Transverse colon (tissue), 4 donors: ENCODE results near the gene CDK12. TPM values are rescaled to one million over a fixed set of nuclear protein-coding genes. Genes with fewer than 3 reads are reported as not detected.

Experiments
- DNase-seq: peaks from one replicate; pipeline ENCODE4 v3.0.0-alpha.2; 2019
- H3K27ac ChIP-seq, 4 donors: fragments of 200-600 bp; sonication (generic); 2 replicates each; pipeline ENCODE4 v1.5.1; 2016 to 2018; ENCODE audit warnings: inconsistent platforms in 4 of 4
- H3K27me3 ChIP-seq: fragments of 200-600 bp; sonication (generic); 2 replicates; pipeline ENCODE4 v1.5.1; 2017; ENCODE audit warnings: inconsistent platforms
- H3K36me3 ChIP-seq, 4 donors: fragments of 200-600 bp; sonication (generic); 2 replicates each; pipeline ENCODE4 v1.5.1; 2017 to 2019; ENCODE audit warnings: inconsistent platforms in 4 of 4
- H3K4me1 ChIP-seq, 4 donors: fragments of 200-600 bp; sonication (generic); 2 replicates each; pipeline ENCODE4 v1.5.1; 2017 to 2020; ENCODE audit warnings: inconsistent platforms in 4 of 4
- H3K4me3 ChIP-seq, 4 donors: fragments of 200-600 bp; sonication (generic); 1 replicate in 1 of 4; 2 replicates in 3 of 4; pipeline versions ENCODE4 v1.5.1 to v1.6.1; 2017 to 2019; ENCODE audit warnings: inconsistent platforms in 4 of 4
- H3K9me3 ChIP-seq, 2 donors: fragments of 200-600 bp; sonication (generic); 2 replicates each; pipeline ENCODE4 v1.5.1; 2017 to 2019; ENCODE audit warnings: inconsistent platforms in 2 of 2
- EP300 ChIP-seq: sonication (generic); formaldehyde crosslinking; IDR thresholded peaks from one replicate; pipeline ENCODE4 v1.6.1; 2017; ENCODE audit warnings: antibody characterized with exemption, low read depth
- POLR2A ChIP-seq: fragments of 450-650 bp; IDR thresholded peaks from one replicate; pipeline ENCODE4 v1.6.1; 2016; ENCODE audit warnings: antibody characterized with exemption, mild to moderate bottlenecking, moderate library complexity
- POLR2AphosphoS5 ChIP-seq, 3 donors: sonication (generic); formaldehyde crosslinking; IDR thresholded peaks; one replicate each; pipeline ENCODE4 v1.6.1; 2016; ENCODE audit warnings: antibody characterized with exemption in 3 of 3
- WGBS, 2 donors: methylation state at CpG; one replicate each; pipeline ENCODE4 v1.1.5; 2018; ENCODE audit warnings: low coverage in 1 of 2; 5-methylcytosine and 5-hydroxymethylcytosine counted together
- in situ Hi-C, 4 donors: fragments of 200-750 bp; cut with MboI; loops; one replicate each; pipeline versions ENCODE4 v1.15.0 to v1.15.1; 2017; ENCODE audit warnings: low sequenced_read_pairs in 3 of 4, low pct_ligation_motif_present in 1 of 4, low pct_unique_long_range_greater_than_20kb in 1 of 4
- intact Hi-C: fragments of 100-400 bp; cut with DNase I; formaldehyde crosslinking; loops from one replicate; pipeline ENCODE4 v1.15.1; 2023; ENCODE audit warnings: low total_unique reads
- total RNA-seq, 4 donors: library from RNA; depleted of rRNA; stranded (reverse); fragments of >200 nt; gene quantifications; one replicate each; pipeline ENCODE4 v1.1.0, GENCODE V29; 2016
- TF ChIP-seq, protein P1 (sequence below), 5 experiments: fragments of 200-600 bp in 3 of 5; fragments of 450-650 bp in 2 of 5; sonication (generic) in 3 of 5; IDR thresholded peaks; 1 replicate in 2 of 5; 2 replicates in 3 of 5; pipeline ENCODE4 v1.5.1; 2016 to 2017; ENCODE audit warnings: antibody characterized with exemption in 5 of 5, inconsistent platforms in 3 of 5, mild to moderate bottlenecking in 2 of 5, moderate library complexity in 1 of 5

CDK12 gene
- total RNA-seq, 4 donors from 2014 or later: 31.4 to 66.5 (median 49.4) TPM

DNA sequence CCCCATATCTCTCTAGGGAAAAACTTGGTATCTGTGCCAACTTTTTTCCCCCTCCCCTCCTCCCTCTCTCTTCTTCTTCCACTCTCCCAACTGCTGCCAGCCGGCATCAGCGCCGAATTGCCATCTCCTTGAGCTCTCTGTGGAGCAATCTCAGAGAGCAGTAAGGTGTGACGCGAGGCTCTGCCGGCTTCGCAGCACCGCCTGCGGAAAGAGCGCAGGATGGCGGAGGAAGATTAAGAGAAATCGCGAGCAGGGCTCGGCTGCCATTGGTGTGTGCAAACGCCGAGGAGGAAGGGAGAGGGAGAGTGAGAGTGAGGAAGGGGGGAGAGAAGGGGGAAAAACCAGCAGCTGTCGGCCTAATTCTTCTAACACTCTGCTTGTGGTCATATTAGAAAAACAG, 102.2 kb downstream of the CDK12 start:
- in situ Hi-C loops: no loop called here
- H3K27ac ChIP-seq: no peak overlapping the region
- peaks cover 0 to 9% (median 0%) of the 10 kb centered on the region in 4 donors for H3K36me3 ChIP-seq
- H3K9me3 ChIP-seq: no peaks in the 10 kb centered on the region
- no peak overlapping the region for H3K4me3 ChIP-seq
- no peak for DNase-seq
- intact Hi-C loops: no loop called here
- H3K27me3 ChIP-seq: no peaks in the 10 kb centered on the region
- no peaks in the 10 kb centered on the region for H3K4me1 ChIP-seq
- no peak for TF ChIP-seq EP300
- TF ChIP-seq, protein P1, sequence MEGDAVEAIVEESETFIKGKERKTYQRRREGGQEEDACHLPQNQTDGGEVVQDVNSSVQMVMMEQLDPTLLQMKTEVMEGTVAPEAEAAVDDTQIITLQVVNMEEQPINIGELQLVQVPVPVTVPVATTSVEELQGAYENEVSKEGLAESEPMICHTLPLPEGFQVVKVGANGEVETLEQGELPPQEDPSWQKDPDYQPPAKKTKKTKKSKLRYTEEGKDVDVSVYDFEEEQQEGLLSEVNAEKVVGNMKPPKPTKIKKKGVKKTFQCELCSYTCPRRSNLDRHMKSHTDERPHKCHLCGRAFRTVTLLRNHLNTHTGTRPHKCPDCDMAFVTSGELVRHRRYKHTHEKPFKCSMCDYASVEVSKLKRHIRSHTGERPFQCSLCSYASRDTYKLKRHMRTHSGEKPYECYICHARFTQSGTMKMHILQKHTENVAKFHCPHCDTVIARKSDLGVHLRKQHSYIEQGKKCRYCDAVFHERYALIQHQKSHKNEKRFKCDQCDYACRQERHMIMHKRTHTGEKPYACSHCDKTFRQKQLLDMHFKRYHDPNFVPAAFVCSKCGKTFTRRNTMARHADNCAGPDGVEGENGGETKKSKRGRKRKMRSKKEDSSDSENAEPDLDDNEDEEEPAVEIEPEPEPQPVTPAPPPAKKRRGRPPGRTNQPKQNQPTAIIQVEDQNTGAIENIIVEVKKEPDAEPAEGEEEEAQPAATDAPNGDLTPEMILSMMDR (IDR thresholded peaks at IDR 0.05): no peak
- TF ChIP-seq POLR2AphosphoS5 (IDR thresholded peaks at IDR 0.05): no peak
- no peak for TF ChIP-seq POLR2A
- WGBS, 2 donors: 58% methylated on average over 17 of the region's 17 CpGs; no CpG with 5 or more reads in 1 of the 2 donors

DNA sequence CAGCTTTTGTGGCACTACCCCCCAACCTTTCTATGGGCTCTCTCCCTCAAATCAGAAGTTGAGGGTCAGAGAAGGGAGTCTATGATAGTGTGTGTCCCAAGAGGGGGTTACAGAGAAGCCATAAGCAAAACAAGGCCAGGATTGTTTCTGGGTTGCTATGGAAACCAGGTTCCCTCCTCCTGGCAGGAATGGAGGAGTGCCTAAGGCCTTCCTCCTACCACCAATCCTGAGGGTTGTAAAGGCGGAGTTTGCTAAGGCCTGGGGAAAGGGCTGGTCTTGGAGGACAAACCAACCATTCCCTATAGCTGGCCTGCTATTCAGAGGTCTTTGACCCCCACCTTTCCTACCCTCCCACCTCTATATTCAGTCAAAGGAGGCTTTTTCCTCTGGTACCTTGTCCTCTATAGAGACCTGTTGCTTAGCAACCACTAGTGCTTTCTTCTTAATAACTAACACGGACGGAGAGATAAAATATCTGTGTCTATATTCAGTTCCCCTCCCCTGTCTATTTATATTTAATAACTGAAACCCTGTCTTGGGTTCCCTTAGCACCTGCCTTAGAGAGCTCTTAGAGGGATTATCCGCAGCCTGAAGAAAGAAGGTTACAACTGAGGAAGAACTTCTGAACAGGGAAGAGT, 103.0 kb downstream of the CDK12 start:
- no peak for DNase-seq
- H3K4me3 ChIP-seq: no peak overlapping the region
- TF ChIP-seq POLR2A: no peak
- TF ChIP-seq POLR2AphosphoS5 (IDR thresholded peaks at IDR 0.05): no peak
- TF ChIP-seq, protein P1 (IDR thresholded peaks at IDR 0.05): no peak
- no peak for TF ChIP-seq EP300
- H3K9me3 ChIP-seq: no peaks in the 10 kb centered on the region
- peaks cover 0 to 9% (median 0%) of the 10 kb centered on the region in 4 donors for H3K36me3 ChIP-seq
- in situ Hi-C loops (no loop called here), intact Hi-C loops (no loop called here)
- WGBS, 2 donors: 74 to 94% methylated on average over 3 to 4 of the region's 4 CpGs
- no peaks in the 10 kb centered on the region for H3K4me1 ChIP-seq
- H3K27me3 ChIP-seq: no peaks in the 10 kb centered on the region
- no peak overlapping the region for H3K27ac ChIP-seq

DNA sequence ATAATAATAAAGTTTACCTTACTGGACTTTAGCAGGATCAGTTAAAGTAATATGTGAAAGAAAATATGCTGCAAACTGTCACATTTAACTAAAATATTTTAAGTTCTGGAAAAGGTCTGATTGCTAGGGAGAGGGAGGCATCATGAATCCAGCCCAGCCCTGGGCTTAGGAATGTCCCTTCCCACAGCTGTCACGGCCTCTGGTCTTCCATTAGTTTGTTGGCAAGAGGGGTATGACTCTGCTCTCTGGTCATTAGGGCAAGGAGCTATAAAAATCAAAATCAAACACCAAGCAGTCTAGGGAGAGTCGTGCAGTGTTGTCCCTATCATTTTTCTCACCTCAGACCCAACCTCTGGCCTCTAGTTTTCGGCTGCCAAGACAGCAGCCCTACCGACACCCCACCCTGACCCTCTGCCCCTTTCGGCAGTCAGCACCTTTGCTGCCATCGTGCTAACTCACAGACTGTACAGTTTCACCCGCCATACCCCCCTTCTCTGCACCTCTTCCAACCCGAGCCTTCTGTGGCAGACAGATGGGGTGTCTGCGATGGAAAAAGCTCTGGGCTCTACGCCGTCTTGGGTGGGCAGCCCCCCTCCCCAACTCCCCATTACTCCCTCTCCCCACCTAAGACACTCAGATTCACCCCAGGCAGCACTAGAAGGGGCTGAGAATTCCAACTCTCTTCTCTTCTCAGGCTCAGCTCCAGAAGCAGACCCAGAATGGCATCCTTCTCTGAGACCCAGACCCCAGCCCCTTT, 105.0 kb downstream of the CDK12 start:
- TF ChIP-seq EP300 (no peak), POLR2AphosphoS5 (IDR thresholded peaks at IDR 0.05) (no peak)
- TF ChIP-seq, protein P1 (IDR thresholded peaks at IDR 0.05): no peak
- intact Hi-C loops (no loop called here), in situ Hi-C loops (no loop called here)
- Histone ChIP-seq H3K4me1 (no peaks in the 10 kb centered on the region), H3K27me3 (no peaks in the 10 kb centered on the region), H3K27ac (no peak overlapping the region), H3K36me3 (peaks cover 0 to 9% (median 0%) of the 10 kb centered on the region in 4 donors), H3K9me3 (no peaks in the 10 kb centered on the region), H3K4me3 (no peak overlapping the region)
- WGBS, 2 donors: 87 to 94% methylated on average over 6 to 11 of the region's 11 CpGs
- DNase-seq: no peak

DNA sequence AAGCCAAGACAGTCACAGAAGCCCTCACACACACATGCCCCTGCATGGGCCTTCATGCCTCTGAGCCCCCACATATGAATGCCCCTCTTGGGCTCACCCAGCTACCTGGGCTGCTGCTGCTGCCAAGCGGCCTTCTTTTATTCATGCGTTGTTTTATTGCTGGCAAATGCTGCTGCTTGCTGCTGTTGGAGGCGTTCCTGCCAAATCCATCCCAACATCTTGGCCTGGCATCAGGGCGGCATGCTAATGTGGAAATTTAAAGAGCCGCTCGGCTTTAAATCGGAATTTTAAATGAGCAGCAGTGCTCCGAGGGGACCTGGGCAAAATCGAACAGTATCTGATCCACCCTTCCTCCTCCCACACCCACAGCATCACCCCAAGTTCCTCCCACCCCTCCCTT, 107.4 kb downstream of the CDK12 start:
- in situ Hi-C loops (no loop called here), intact Hi-C loops (no loop called here)
- Histone ChIP-seq H3K36me3 (peaks cover 0 to 9% (median 0%) of the 10 kb centered on the region in 4 donors), H3K27me3 (no peaks in the 10 kb centered on the region), H3K4me1 (peaks cover 0 to 11% (median 7%) of the 10 kb centered on the region in 4 donors), H3K4me3 (no peak overlapping the region), H3K9me3 (no peaks in the 10 kb centered on the region), H3K27ac (no peak overlapping the region)
- WGBS, 2 donors: 84 to 87% methylated on average over 9 of the region's 9 CpGs
- DNase-seq: no peak
- TF ChIP-seq POLR2AphosphoS5 (IDR thresholded peaks at IDR 0.05) (no peak), EP300 (no peak), POLR2A (no peak)
- TF ChIP-seq, protein P1 (IDR thresholded peaks at IDR 0.05): no peak
